Activated naive CD8-positive, alpha-beta T cell treated with anti-CD3 and anti-CD28 coated beads for 36 hours (primary cell): ENCODE data around the gene TMEM187. TPM values are rescaled to one million over a fixed set of nuclear protein-coding genes. Genes with fewer than 3 reads are reported as not detected.

Experiments
- DNase-seq: peaks from one replicate; pipeline ENCODE4 v3.0.0; 2021
- H3K27ac Mint-ChIP-seq: one replicate; pipeline ENCODE4 v1.8.0; 2022; ENCODE audit warnings: mild to moderate bottlenecking, moderate library complexity, mixed read lengths
- H3K27me3 Mint-ChIP-seq: one replicate; pipeline ENCODE4 v1.8.0; 2022; ENCODE audit warnings: mild to moderate bottlenecking, mixed read lengths
- H3K36me3 Mint-ChIP-seq: one replicate; pipeline ENCODE4 v1.8.0; 2021; ENCODE audit warnings: mild to moderate bottlenecking, mixed read lengths
- H3K4me1 Mint-ChIP-seq: one replicate; pipeline ENCODE4 v1.8.0; 2021; ENCODE audit warnings: mixed read lengths
- H3K4me3 Mint-ChIP-seq: one replicate; pipeline ENCODE4 v1.8.0; 2022; ENCODE audit warnings: mild to moderate bottlenecking, moderate library complexity, mixed read lengths
- H3K9me3 Mint-ChIP-seq: one replicate; pipeline ENCODE4 v1.8.0; 2022; ENCODE audit warnings: mixed read lengths
- total RNA-seq, 2 experiments: library from RNA; stranded (reverse); gene quantifications; one replicate each; pipeline ENCODE4 v1.2.3, GENCODE V29; 2021

Gene TMEM187
- total RNA-seq, 2 experiments from 2014 or later: 3.4 to 6.2 TPM

DNA sequence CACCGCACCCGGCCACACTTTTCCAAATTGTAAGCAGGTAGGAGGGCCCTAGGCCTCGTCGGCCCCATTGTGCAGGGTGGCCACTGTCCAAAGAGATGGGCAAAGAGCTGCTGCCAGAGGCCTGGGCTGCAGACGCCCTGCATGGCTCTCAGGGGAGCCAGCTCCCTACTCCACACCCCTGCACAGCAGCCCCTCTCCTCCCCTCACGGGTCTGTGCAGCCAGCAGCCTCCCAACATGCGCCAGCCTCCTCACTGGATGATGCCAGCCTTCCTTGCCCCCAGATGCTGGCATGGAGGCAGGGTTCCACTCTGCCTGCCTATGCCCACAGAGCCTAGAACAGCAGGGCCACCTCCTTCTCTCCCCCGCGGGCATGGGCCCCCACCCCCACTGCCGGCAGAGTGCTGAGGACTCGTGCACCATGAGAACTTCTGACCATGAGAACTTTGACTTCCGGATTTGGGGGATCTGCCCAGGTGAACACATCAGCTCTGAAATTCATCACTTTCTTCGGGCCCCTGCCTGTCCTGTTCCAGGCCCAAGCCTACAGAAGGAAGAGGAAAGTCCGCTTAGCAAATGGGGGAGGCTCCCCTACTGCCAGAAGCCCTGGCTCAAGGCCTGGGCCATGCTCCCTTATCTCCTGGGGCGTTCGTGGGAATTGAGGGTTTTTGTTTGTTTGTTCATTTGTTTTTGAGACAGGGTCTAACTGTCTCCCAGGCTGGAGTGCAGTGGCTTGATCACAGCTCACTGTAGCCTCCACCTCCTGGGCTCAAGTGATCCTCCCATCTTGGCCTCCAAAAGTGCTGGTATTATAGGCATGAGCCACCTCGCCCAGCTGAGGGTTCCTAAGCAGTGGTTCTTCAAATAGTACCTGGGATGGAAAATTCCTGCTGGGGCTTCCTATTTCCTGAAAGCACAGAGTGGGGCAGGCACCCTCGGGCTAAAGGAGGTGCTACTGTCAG is 39.1 kb downstream of the TMEM187 start:
- Mint-ChIP-seq H3K4me3 (no peak overlapping the region), H3K27ac (no peak overlapping the region), H3K27me3 (no peaks in the 10 kb centered on the region), H3K9me3 (no peaks in the 10 kb centered on the region), H3K4me1 (peaks cover 6% of the 10 kb centered on the region), H3K36me3 (peaks cover 24% of the 10 kb centered on the region)
- DNase-seq: no peak

- no peaks in the 10 kb centered on the region for H3K27me3 Mint-ChIP-seq
- no peak for DNase-seq
- H3K27ac Mint-ChIP-seq: no peak overlapping the region
- no peaks in the 10 kb centered on the region for H3K9me3 Mint-ChIP-seq
- peaks cover 23% of the 10 kb centered on the region for H3K36me3 Mint-ChIP-seq
- peaks cover 6% of the 10 kb centered on the region for H3K4me1 Mint-ChIP-seq
- H3K4me3 Mint-ChIP-seq: no peak overlapping the region
These were observed 39.9 kb downstream of the TMEM187 start for GRCh38 chrX:154012336-154012991.

DNA sequence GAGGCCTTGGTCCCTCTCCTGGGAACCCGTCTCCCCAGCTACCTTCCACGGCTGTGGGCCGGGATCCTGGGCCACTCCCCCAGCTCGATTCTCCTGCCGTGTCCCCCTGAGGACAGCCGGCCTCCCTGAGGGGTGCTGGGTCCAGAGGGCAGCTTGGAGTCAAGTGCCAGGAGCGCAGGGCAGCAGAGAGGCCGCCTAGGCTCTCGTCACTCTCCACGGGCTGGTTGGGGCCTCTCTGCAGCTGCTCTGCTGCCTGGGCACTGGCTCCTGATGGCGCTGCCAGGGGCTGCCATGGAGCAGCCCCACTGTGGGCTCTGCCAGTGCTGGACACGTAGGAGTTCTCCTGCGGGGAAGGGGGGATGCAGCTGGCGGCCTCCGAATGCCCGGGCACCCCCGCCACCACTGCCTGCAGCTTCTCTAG is 40.5 kb downstream of the TMEM187 start:
- H3K4me1 Mint-ChIP-seq: peaks cover 6% of the 10 kb centered on the region
- peaks cover 18% of the 10 kb centered on the region for H3K36me3 Mint-ChIP-seq
- H3K27ac Mint-ChIP-seq: no peak overlapping the region
- no peaks in the 10 kb centered on the region for H3K27me3 Mint-ChIP-seq
- H3K4me3 Mint-ChIP-seq: no peak overlapping the region
- H3K9me3 Mint-ChIP-seq: no peaks in the 10 kb centered on the region
- DNase-seq: no peak

- H3K4me3 Mint-ChIP-seq: no peak overlapping the region
- H3K27ac Mint-ChIP-seq: peak overlapping the region; percentile 56
- H3K4me1 Mint-ChIP-seq: peaks cover 6% of the 10 kb centered on the region
- peak; percentile 45 for DNase-seq
- H3K36me3 Mint-ChIP-seq: peaks cover 20% of the 10 kb centered on the region
- no peaks in the 10 kb centered on the region for H3K27me3 Mint-ChIP-seq
- no peaks in the 10 kb centered on the region for H3K9me3 Mint-ChIP-seq
These were observed 41.2 kb downstream of the TMEM187 start for GRCh38 chrX:154013614-154014360.

GRCh38 chrX:154014429-154015380 is 42.2 kb downstream of the TMEM187 start:
- peak overlapping the region; percentile 75 for H3K27ac Mint-ChIP-seq
- no peaks in the 10 kb centered on the region for H3K9me3 Mint-ChIP-seq
- no peak for DNase-seq
- no peaks in the 10 kb centered on the region for H3K27me3 Mint-ChIP-seq
- peaks cover 6% of the 10 kb centered on the region for H3K4me1 Mint-ChIP-seq
- peaks cover 23% of the 10 kb centered on the region for H3K36me3 Mint-ChIP-seq
- H3K4me3 Mint-ChIP-seq: peak overlapping the region; percentile 18

- no peaks in the 10 kb centered on the region for H3K27me3 Mint-ChIP-seq
- H3K4me1 Mint-ChIP-seq: peaks cover 6% of the 10 kb centered on the region
- H3K9me3 Mint-ChIP-seq: no peaks in the 10 kb centered on the region
- no peak for DNase-seq
- peak overlapping the region; percentile 8 for H3K27ac Mint-ChIP-seq
- H3K36me3 Mint-ChIP-seq: peaks cover 23% of the 10 kb centered on the region
- H3K4me3 Mint-ChIP-seq: peak overlapping the region; percentile 66
These were observed 43.2 kb downstream of the TMEM187 start for GRCh38 chrX:154015581-154016264.

DNA sequence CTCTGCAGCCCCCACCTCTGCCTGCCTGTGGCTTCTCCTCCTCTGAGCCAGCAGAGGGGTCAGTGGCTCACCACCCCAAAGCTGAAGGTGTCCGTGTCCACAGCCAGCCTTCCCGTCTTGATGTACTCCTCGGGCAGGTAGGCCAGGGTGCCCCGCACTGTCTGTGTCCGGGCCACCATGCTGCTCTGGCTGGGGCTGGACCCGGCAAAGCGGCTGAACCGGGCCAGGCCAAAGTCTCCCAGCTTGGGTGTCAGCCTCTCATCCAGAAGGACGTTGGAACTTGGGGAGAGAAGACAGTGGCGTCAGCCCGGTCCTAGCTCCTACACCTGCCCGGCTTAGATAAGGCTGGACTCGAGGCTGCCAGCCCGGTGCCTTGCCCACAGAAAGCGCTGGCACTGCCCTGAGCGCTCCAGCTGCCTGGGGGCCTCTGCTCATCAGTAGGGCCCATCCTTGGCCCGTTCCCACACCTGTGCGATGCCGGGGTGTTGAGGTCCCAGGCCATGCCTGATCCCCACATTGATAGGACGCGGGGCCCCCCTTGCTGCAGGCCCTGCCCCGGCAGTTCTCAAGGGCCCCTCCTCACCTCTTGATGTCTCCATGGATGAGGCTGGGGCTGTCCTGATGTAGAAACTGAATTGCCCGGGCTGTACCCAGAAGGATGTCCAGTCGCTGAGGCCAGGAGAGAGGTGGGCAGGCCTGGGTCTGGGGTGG is 44.0 kb downstream of the TMEM187 start:
- Mint-ChIP-seq H3K4me1 (peaks cover 10% of the 10 kb centered on the region), H3K27ac (peak overlapping the region; percentile 20), H3K36me3 (peaks cover 22% of the 10 kb centered on the region), H3K9me3 (no peaks in the 10 kb centered on the region), H3K4me3 (no peak overlapping the region), H3K27me3 (no peaks in the 10 kb centered on the region)
- DNase-seq: no peak

GRCh38 chrX:154017766-154018517 is 45.4 kb downstream of the TMEM187 start:
- H3K27me3 Mint-ChIP-seq: no peaks in the 10 kb centered on the region

DNA sequence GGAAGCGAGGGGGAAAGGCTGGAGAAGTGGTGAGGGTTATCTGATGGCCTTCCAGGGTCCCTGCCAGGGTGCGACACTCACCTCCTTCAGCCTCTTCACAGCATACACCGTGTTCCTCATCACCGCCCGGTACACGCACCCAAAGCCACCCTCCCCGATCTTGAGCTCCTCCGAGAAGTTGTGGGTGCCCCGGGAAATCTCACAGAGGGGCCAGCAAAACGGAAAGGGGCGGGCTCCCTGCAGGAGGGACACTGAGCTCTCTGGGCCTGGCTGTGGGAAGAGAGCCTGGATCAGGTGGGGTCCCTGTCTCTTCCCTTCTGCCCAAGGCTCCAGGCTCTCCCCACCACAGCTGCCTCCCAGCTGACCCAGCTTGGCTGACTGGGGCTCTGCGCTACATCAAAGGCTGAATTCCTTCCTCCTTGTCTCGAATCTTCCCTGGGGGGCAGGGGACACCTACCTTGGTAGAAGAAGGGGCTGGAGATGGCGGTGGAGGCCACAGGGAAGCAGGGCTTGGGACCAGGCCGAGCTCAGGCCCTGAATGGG is 46.0 kb downstream of the TMEM187 start:
- no peak for DNase-seq
- peak overlapping the region; percentile 91 for H3K27ac Mint-ChIP-seq
- no peaks in the 10 kb centered on the region for H3K27me3 Mint-ChIP-seq
- H3K4me1 Mint-ChIP-seq: peaks cover 13% of the 10 kb centered on the region
- peak overlapping the region; percentile 90 for H3K4me3 Mint-ChIP-seq
- peaks cover 16% of the 10 kb centered on the region for H3K36me3 Mint-ChIP-seq
- H3K9me3 Mint-ChIP-seq: no peaks in the 10 kb centered on the region

More at GRCh38 chrX:154017766-154018517, 45.4 kb downstream of the TMEM187 start:
- no peak for DNase-seq
- H3K27ac Mint-ChIP-seq: peak overlapping the region; percentile 91
- H3K36me3 Mint-ChIP-seq: peaks cover 19% of the 10 kb centered on the region
- H3K9me3 Mint-ChIP-seq: no peaks in the 10 kb centered on the region
- peak overlapping the region; percentile 90 for H3K4me3 Mint-ChIP-seq
- peaks cover 13% of the 10 kb centered on the region for H3K4me1 Mint-ChIP-seq

DNA sequence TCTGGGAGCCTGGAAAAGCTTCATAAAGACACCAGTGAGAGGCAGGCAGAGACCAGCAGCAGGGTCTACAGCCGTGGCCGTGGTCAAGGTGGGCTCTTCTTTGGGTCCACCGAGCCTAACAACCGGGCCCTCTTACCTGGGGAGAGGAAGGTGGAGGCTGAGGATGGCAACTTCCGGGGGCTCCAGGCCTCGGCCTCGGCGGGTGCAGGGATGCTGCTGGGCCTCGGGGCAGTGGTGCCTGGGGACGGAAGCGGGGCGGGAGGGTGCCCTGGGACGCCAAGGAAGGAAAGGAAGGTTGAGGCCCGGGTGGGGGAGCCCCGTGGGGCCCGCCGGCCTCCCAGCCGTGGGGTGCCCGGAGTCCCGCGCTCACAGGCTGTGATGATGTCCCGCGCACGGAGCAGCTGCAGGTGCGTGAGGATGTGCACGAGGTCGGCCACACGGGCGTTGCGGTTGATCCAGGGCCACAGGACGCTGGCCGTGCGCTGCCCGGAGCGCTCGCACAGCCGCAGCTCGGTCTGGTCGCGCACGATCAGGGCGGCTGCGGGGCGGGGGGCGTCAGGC is 46.6 kb downstream of the TMEM187 start:
- H3K9me3 Mint-ChIP-seq: no peaks in the 10 kb centered on the region

GRCh38 chrX:154019633-154020528 is 47.3 kb downstream of the TMEM187 start, which contains the start of gene IRAK1:
TSS of gene IRAK1 (minus strand) at chrX:154019902. CDS start at chrX:154019812, 90 bp downstream.
- Mint-ChIP-seq H3K9me3 (no peaks in the 10 kb centered on the region), H3K27ac (peak within 1 kb of the TSS; percentile 95), H3K4me3 (peak within 1 kb of the TSS; percentile 92), H3K36me3 (peaks cover 13% of the 10 kb centered on the region), H3K4me1 (peaks cover 10% of the 10 kb centered on the region), H3K27me3 (no peaks in the 10 kb centered on the region)
- peak; percentile 75 for DNase-seq

More for the DNA sequence above, 46.6 kb downstream of the TMEM187 start:
- no peaks in the 10 kb centered on the region for H3K27me3 Mint-ChIP-seq
- DNase-seq: peak; percentile 25
- H3K4me1 Mint-ChIP-seq: peaks cover 13% of the 10 kb centered on the region
- H3K27ac Mint-ChIP-seq: peak overlapping the region; percentile 91
- peak overlapping the region; percentile 90 for H3K4me3 Mint-ChIP-seq
- H3K36me3 Mint-ChIP-seq: peaks cover 16% of the 10 kb centered on the region
